ENCODE results near the gene HIPK3. TPM values are rescaled to one million over a fixed set of nuclear protein-coding genes. Genes with fewer than 3 reads are reported as not detected.
"Not testable (repeated sequence)": the region's sequence is repeated elsewhere in the genome, so short reads cannot be mapped to it uniquely, and the experiment has no call there.

The HIPK3 gene
- total RNA-seq, 1 experiment from 2014 or later, result 36.4 TPM

GRCh38 chr11:33256031-33256812 is 959 bp upstream of the HIPK3 start:
- Histone ChIP-seq H3K9me3 (no peaks in the 10 kb centered on the region), H3K4me3 (peak overlapping the region; percentile 84), H3K27me3 (no peaks in the 10 kb centered on the region), H3K36me3 (0 out of 2 replicates have a peak, but pooled peaks cover 4% of the 10 kb centered on the region)
- peak; percentile 19 for DNase-seq

GRCh38 chr11:33256813-33257159 is 395 bp upstream of the HIPK3 start:
- Histone ChIP-seq H3K4me3 (peak overlapping the region; percentile 84), H3K9me3 (no peaks in the 10 kb centered on the region), H3K27me3 (no peaks in the 10 kb centered on the region), H3K36me3 (0 out of 2 replicates have a peak, but pooled peaks cover 4% of the 10 kb centered on the region)
- no peak for DNase-seq

- DNase-seq, result peak; percentile 87
- Histone ChIP-seq H3K4me3 (peak overlapping the region; percentile 84), H3K27me3 (no peaks in the 10 kb centered on the region), H3K36me3 (0 out of 2 replicates have a peak, but pooled peaks cover 4% of the 10 kb centered on the region), H3K9me3 (no peaks in the 10 kb centered on the region)
Measured at GRCh38 chr11:33257897-33258630, 883 bp downstream of the HIPK3 start.

GRCh38 chr11:33258631-33259205 is 1.5 kb downstream of the HIPK3 start:
- Histone ChIP-seq H3K27me3 (no peaks in the 10 kb centered on the region), H3K9me3 (no peaks in the 10 kb centered on the region), H3K4me3 (peak overlapping the region; percentile 84), H3K36me3 (0 out of 2 replicates have a peak, but pooled peaks cover 4% of the 10 kb centered on the region)
- peak; percentile 14 for DNase-seq

GRCh38 chr11:33259869-33260268 is 2.7 kb downstream of the HIPK3 start:
- Histone ChIP-seq H3K9me3 (no peaks in the 10 kb centered on the region), H3K27me3 (no peaks in the 10 kb centered on the region), H3K36me3 (0 out of 2 replicates have a peak, but pooled peaks cover 4% of the 10 kb centered on the region), H3K4me3 (peak overlapping the region; percentile 84)
- DNase-seq, result no peak

GRCh38 chr11:33261350-33261749 is 4.2 kb downstream of the HIPK3 start:
- not testable (repeated sequence) for H3K9me3 ChIP-seq, H3K27me3 ChIP-seq, H3K36me3 ChIP-seq, H3K4me3 ChIP-seq, DNase-seq

GRCh38 chr11:33262011-33262645 is 4.9 kb downstream of the HIPK3 start:
- Histone ChIP-seq H3K9me3 (no peaks in the 10 kb centered on the region), H3K27me3 (no peaks in the 10 kb centered on the region), H3K36me3 (0 out of 2 replicates have a peak, but pooled peaks cover 4% of the 10 kb centered on the region), H3K4me3 (no peak overlapping the region)
- no peak for DNase-seq

- Histone ChIP-seq H3K4me3 (no peak overlapping the region), H3K27me3 (no peaks in the 10 kb centered on the region), H3K9me3 (no peaks in the 10 kb centered on the region), H3K36me3 (no peaks in the 10 kb centered on the region)
- no peak for DNase-seq
Measured at GRCh38 chr11:33263549-33263948, 6.4 kb downstream of the HIPK3 start.

GRCh38 chr11:33264926-33265325 is 7.7 kb downstream of the HIPK3 start:
- no peak for DNase-seq
- Histone ChIP-seq H3K4me3 (no peak overlapping the region), H3K9me3 (no peaks in the 10 kb centered on the region), H3K36me3 (no peaks in the 10 kb centered on the region), H3K27me3 (no peaks in the 10 kb centered on the region)

GRCh38 chr11:33266393-33267215 is 9.4 kb downstream of the HIPK3 start:
- DNase-seq, result peak; percentile 18
- H3K9me3 ChIP-seq, result no peaks in the 10 kb centered on the region
- no peaks in the 10 kb centered on the region for H3K27me3 ChIP-seq
- H3K4me3 ChIP-seq, result no peak overlapping the region
- H3K36me3 ChIP-seq, result no peaks in the 10 kb centered on the region

GRCh38 chr11:33268945-33269540 is 11.9 kb downstream of the HIPK3 start:
- Histone ChIP-seq H3K9me3 (no peaks in the 10 kb centered on the region), H3K4me3 (no peak overlapping the region), H3K27me3 (no peaks in the 10 kb centered on the region), H3K36me3 (no peaks in the 10 kb centered on the region)
- no peak for DNase-seq

- DNase-seq, result no peak
- H3K27me3 ChIP-seq, result no peaks in the 10 kb centered on the region
- H3K9me3 ChIP-seq, result no peaks in the 10 kb centered on the region
- no peaks in the 10 kb centered on the region for H3K36me3 ChIP-seq
- H3K4me3 ChIP-seq, result no peak overlapping the region
Measured at GRCh38 chr11:33269822-33270221, 12.6 kb downstream of the HIPK3 start.

- H3K4me3 ChIP-seq, result no peak overlapping the region
- no peaks in the 10 kb centered on the region for H3K27me3 ChIP-seq
- H3K9me3 ChIP-seq, result no peaks in the 10 kb centered on the region
- no peak for DNase-seq
- no peaks in the 10 kb centered on the region for H3K36me3 ChIP-seq
Measured at GRCh38 chr11:33271059-33271458, 13.9 kb downstream of the HIPK3 start.

GRCh38 chr11:33272338-33273107 is 15.3 kb downstream of the HIPK3 start:
- Histone ChIP-seq H3K27me3 (no peaks in the 10 kb centered on the region), H3K36me3 (no peaks in the 10 kb centered on the region), H3K4me3 (no peak overlapping the region), H3K9me3 (no peaks in the 10 kb centered on the region)
- DNase-seq, result no peak

GRCh38 chr11:33273656-33274055 is 16.5 kb downstream of the HIPK3 start:
- no peak overlapping the region for H3K4me3 ChIP-seq
- H3K27me3 ChIP-seq, result no peaks in the 10 kb centered on the region
- H3K36me3 ChIP-seq, result no peaks in the 10 kb centered on the region
- no peak for DNase-seq
- H3K9me3 ChIP-seq, result no peaks in the 10 kb centered on the region

Measured in MG63 (cell line).